ENCODE results near the gene MAMSTR.
"Not testable (repeated sequence)": the region's sequence is repeated elsewhere in the genome, so short reads cannot be mapped to it uniquely, and the experiment has no call there.

MAMSTR gene

DNA sequence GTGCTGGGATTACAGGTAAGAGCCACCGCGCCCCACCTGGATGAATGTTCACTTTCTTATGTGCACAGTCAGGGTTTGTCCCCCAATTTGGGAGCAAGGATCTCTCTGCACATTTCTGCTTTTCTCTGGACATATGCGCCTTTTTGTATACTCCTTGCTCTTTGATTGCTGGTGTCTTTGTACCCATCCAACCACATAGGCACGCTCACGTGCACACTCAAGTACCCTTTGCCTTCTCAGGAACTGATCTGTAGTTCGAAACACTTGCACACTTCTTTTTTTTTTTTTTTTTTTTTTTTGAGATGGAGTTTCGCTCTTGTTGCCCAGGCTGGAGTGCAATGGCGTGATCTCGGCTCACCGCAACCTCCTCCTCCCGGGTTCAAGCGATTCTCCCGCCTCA, 1.4 kb downstream of the MAMSTR start:
- DNase-seq (ENCODE audit: low spot score); H3K36me3 Mint-ChIP-seq (ENCODE audit: low read depth); H3K27me3 Mint-ChIP-seq (ENCODE audit: low read depth); H3K4me3 Mint-ChIP-seq; H3K27ac Mint-ChIP-seq; H3K9me3 Mint-ChIP-seq; H3K4me1 Mint-ChIP-seq (ENCODE audit: low read depth): not testable (repeated sequence)

DNA sequence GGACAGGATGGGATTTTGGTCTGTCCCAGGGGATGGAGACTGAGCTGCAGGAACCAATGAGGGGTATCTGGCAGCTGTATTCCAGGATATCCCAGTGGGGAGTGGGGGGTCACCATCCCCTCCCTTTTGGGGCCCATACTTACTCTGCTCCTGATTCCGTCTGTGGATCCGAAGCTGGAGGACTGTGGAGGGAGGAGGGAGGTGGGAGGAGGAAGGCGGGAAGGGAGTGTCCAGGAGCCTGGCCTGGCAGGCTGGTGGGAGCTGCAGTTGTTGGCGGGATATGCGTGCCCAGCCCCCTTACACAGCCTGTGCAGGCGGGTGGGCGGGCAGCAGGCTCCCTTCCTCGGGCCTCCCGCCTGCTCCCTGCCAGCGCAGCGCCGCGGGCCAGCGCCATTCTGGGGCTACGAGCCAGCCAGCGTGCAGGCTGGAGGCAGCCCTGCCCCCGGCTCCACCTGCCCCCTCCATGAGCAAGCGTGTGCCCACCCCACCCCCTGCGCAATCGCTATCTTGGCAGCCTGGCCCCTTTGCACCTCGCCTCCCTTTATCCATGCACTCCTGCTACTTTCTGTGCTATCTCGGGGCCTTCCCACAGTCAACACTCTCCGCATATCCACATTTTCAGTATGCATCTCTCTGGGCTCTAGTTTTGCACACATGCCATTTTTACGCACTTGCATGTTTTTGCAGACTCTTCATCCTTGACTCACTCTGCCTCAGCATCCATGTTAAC, 2.8 kb downstream of the MAMSTR start:
- Mint-ChIP-seq H3K4me3 (peak overlapping the region; percentile 13), H3K36me3 (ENCODE audit: low read depth) (no peaks in the 10 kb centered on the region), H3K9me3 (no peaks in the 10 kb centered on the region), H3K27ac (no peak overlapping the region), H3K4me1 (ENCODE audit: low read depth) (peaks cover 8% of the 10 kb centered on the region), H3K27me3 (ENCODE audit: low read depth) (no peaks in the 10 kb centered on the region)
- DNase-seq (ENCODE audit: low spot score): no peak

DNA sequence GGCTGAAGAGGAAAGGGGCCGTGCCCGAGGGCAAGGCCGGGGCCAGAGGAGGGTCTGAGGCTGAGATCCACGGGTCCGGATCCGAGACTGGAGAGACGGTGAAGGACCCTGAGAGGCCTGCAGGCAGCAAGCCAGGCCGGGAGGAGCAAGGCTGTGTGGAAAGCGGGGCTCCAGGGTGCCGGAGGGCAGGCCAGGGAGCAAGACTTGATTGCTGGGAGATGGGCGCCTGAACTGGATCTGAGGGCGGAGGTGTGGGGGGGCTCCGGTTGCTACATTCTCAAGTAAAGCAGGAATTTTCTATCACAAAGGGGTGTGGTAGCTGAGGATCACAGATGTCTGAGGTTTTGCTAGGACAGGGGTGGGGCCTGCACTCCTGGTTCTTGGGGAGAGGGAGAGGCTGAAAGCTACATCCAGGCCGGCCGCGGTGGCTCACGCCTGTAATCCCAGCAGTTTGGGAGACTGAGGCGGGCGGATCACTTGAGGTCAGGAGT, 3.8 kb downstream of the MAMSTR start:
- Mint-ChIP-seq H3K4me3 (peak overlapping the region; percentile 36), H3K27ac (no peak overlapping the region)

DNA sequence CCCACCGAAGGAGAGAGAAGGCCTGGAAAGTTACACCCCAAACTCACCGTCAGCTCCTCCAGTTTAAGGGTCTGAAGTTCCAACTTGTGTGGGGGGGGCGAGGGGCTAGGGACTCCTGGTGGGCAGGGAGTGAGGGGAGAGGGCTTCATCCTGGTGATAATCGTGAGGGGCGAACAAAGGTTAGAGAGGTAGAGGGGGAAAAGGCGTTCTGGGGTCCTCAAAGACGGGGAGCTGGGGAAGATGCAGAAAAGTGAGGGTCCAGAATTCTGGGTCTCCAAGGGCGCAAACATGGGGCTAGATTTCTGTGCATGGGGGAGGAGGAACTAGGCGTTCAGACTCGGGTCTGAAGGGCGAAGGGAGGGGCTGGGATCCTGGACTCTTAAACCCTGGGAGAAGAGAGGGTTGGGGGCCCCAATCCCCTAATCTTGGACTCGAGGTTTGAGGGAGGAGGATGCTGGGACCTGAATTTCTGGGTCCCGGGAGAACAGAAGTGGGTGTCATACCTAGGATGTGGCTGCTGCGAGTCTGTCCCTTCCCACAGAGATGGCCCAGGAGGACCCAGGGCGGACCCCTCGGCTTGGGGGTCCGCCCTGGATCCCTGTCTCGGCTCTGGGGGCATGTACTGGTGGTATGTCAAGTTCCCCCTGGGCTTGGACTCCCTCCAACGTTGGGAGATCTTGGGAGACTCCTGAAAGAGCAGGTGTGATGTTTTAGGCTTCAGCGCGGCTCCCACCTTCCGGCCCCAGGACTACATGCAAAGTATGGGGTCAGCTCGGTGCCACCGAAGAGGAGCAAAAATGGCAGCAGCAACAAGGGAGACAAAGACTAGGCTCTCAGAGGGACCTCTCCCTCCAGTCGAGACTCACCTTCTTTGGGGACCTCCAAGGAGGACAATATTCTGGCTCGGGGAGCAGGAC, 4.5 kb downstream of the MAMSTR start:
- no peak for DNase-seq (ENCODE audit: low spot score)
- H3K4me3 Mint-ChIP-seq: peak overlapping the region; percentile 78
- H3K27ac Mint-ChIP-seq: peak overlapping the region; percentile 80
- no peaks in the 10 kb centered on the region for H3K27me3 Mint-ChIP-seq (ENCODE audit: low read depth)
- H3K36me3 Mint-ChIP-seq (ENCODE audit: low read depth): no peaks in the 10 kb centered on the region
- peaks cover 7% of the 10 kb centered on the region for H3K4me1 Mint-ChIP-seq (ENCODE audit: low read depth)
- no peaks in the 10 kb centered on the region for H3K9me3 Mint-ChIP-seq

More for the DNA sequence above, 3.8 kb downstream of the MAMSTR start:
- Mint-ChIP-seq H3K27me3 (ENCODE audit: low read depth) (no peaks in the 10 kb centered on the region), H3K36me3 (ENCODE audit: low read depth) (no peaks in the 10 kb centered on the region), H3K4me1 (ENCODE audit: low read depth) (peaks cover 7% of the 10 kb centered on the region), H3K9me3 (no peaks in the 10 kb centered on the region)
- DNase-seq (ENCODE audit: low spot score): no peak

DNA sequence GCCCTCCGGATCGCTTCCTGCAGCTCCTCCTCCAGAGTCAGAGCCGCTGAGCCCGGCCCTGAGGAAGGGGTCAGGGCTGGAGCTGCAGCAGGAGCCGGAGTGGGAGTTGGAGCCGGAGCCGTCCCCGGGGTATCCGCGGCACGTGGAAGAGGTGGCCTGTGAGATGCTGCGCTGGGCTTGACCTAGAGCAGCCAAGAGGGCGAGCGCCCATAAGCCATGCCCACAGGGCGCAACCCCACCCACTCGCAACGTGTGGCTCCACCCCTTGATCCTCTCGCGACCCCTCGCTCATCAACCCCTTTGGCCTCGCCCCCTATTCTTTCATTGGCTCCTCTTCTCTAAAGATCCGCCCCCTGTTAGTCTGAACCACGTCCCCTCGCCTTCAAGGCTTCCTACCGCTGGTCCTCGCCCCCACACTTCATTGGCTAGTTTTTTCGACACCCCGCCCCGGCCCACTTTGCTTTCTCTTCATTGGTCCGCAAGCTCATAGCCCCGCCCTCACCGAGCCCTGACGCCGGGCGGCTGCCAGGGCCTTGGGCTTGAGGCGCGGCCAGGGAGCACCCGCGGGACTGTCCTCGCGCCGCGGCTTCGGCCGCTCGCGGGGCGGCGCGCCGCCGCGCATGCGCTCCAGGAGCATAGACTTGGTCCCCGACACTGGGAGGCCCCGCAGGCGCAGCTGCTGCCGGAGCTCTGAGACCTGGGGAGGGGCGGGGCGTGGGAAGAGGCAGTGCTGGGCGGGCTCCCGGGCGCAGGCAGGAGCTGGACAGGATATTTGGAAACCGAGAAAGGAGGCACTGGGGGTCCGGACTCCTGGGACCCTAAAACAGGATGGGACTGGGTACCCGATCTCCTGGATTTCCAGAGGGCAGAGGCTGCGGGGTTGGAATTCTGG, 5.4 kb downstream of the MAMSTR start:
- DNase-seq (ENCODE audit: low spot score): peak; percentile 99
- Mint-ChIP-seq H3K27ac (peak overlapping the region; percentile 80), H3K36me3 (ENCODE audit: low read depth) (no peaks in the 10 kb centered on the region), H3K4me3 (peak overlapping the region; percentile 78), H3K4me1 (ENCODE audit: low read depth) (peaks cover 7% of the 10 kb centered on the region), H3K27me3 (ENCODE audit: low read depth) (no peaks in the 10 kb centered on the region), H3K9me3 (no peaks in the 10 kb centered on the region)

DNA sequence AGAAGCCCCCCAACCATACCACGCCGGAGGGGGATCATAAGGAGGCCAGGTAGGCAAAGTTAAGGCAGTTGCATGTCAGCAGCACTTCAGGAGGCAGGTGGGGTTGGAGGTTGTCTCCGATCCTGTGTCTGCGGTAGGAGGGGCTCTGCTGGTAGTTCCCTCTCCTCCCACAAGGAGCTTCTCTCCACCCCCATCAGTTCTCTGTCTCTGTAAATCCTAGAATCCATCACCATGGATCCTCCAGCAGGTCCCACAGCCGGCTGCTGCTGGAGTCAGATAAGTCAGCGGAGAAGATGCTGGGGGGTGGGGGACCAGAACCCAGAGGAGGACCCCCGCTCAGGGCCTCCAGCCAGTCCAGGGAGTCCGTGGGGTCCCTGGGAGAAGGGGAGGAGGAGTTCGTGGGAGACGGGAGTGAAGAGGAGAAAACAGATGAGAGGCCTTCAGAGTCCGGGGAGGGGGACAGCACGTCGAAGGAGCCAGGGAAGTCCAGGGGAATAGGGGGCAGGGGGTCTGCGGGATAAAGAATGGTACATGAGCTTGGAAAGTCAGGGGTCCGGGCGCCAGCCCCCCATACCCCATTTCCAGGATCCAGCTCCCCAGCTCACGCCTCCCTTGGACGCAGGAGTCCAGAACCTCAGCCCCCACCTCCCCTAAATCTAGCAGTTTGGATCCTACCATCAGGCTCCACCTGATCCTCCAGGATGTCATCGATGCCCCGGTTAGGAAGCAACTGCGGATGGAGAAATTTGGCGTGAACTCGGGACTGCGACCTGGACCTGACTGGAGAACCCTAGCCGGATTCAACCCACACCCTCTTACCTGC, 6.3 kb downstream of the MAMSTR start:
- Mint-ChIP-seq H3K36me3 (ENCODE audit: low read depth) (no peaks in the 10 kb centered on the region), H3K4me1 (ENCODE audit: low read depth) (peaks cover 7% of the 10 kb centered on the region), H3K27ac (peak overlapping the region; percentile 41), H3K4me3 (peak overlapping the region; percentile 78), H3K27me3 (ENCODE audit: low read depth) (no peaks in the 10 kb centered on the region), H3K9me3 (no peaks in the 10 kb centered on the region)
- no peak for DNase-seq (ENCODE audit: low spot score)

DNA sequence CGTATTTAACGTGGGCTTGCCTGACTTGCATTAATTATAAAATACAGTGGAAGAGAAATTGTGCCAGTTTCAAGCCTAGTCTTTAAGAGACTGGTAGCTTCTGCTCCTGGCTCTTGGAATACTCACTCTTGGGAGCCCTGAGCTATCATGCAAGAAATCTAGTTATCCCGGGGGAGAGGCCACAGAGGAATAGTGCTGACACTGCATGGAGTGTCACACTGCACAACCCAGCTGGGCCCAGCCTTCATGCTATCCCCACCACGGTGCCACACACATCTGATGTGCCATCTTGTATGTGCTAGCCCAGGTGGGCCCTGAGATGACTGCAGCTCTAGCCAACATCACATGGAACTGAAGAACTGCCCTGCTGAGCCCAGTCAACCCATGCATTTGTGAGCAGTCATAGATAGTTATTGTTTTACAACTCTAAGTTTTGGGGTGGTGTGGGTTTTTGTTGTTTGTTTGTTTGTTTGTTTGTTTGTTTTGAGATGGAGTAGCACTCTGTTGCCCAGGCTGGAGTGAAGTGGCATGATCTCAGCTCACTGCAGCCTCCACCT, 8.3 kb downstream of the MAMSTR start:
- Mint-ChIP-seq H3K27me3 (ENCODE audit: low read depth) (no peaks in the 10 kb centered on the region), H3K27ac (no peak overlapping the region), H3K9me3 (no peaks in the 10 kb centered on the region), H3K4me1 (ENCODE audit: low read depth) (peaks cover 7% of the 10 kb centered on the region), H3K36me3 (ENCODE audit: low read depth) (no peaks in the 10 kb centered on the region), H3K4me3 (no peak overlapping the region)
- DNase-seq (ENCODE audit: low spot score): no peak

DNA sequence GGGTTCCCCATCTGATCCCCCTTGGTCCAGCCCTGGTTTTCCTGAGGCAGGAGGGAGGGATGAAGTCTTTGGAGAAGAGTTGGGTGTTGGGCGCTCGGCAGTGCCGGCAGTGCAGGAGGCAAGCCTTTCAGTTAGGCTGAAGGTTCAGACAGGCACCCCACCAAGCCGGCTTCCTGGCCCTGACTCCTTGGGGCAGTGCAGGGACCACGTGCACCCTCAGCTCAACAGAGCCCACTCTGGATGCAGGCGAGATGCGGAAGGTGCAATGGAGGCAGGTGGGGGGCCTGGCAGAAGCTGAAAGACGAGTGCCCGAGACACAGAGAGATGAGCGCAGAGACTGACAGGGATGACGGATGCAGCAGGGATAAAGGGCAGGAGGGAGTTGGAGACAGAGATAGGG, 11.1 kb downstream of the MAMSTR start:
- no peak for DNase-seq (ENCODE audit: low spot score)
- Mint-ChIP-seq H3K9me3 (no peaks in the 10 kb centered on the region), H3K27me3 (ENCODE audit: low read depth) (no peaks in the 10 kb centered on the region), H3K4me1 (ENCODE audit: low read depth) (peaks cover 3% of the 10 kb centered on the region), H3K36me3 (ENCODE audit: low read depth) (peaks cover 2% of the 10 kb centered on the region), H3K4me3 (no peak overlapping the region), H3K27ac (no peak overlapping the region)

DNA sequence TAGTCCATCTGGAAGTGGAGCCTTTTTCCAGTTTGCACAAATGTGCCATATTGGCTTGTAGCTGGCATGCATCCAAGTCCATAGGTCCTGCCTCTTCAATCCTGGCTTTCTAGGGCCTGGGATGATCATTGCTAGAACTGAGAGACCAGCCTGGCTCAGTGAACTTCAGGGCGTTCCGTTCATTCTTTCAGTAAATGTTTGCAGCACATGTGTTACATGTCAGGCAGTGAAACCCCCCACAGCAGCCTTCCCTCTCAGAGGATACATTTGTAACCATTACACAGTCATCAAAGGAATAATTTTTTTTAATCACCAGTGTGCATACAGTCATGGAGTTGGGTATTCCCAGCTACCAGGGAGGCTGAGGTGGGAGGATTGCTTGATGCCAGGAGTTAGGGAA, 14.1 kb downstream of the MAMSTR start:
- Mint-ChIP-seq H3K27ac (no peak overlapping the region), H3K4me1 (ENCODE audit: low read depth) (no peaks in the 10 kb centered on the region), H3K4me3 (no peak overlapping the region), H3K27me3 (ENCODE audit: low read depth) (no peaks in the 10 kb centered on the region), H3K36me3 (ENCODE audit: low read depth) (peaks cover 2% of the 10 kb centered on the region), H3K9me3 (no peaks in the 10 kb centered on the region)
- no peak for DNase-seq (ENCODE audit: low spot score)

DNA sequence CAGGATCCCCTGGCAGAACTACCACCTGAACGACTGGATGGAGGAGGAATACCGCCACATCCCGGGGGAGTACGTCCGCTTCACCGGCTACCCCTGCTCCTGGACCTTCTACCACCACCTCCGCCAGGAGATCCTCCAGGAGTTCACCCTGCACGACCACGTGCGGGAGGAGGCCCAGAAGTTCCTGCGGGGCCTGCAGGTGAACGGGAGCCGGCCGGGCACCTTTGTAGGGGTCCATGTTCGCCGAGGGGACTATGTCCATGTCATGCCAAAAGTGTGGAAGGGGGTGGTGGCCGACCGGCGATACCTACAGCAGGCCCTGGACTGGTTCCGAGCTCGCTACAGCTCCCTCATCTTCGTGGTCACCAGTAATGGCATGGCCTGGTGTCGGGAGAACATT, 16.2 kb downstream of the MAMSTR start:
- peaks cover 2% of the 10 kb centered on the region for H3K36me3 Mint-ChIP-seq (ENCODE audit: low read depth)
- no peak for DNase-seq (ENCODE audit: low spot score)
- H3K27me3 Mint-ChIP-seq (ENCODE audit: low read depth): no peaks in the 10 kb centered on the region
- no peak overlapping the region for H3K4me3 Mint-ChIP-seq
- H3K4me1 Mint-ChIP-seq (ENCODE audit: low read depth): no peaks in the 10 kb centered on the region
- no peaks in the 10 kb centered on the region for H3K9me3 Mint-ChIP-seq
- no peak overlapping the region for H3K27ac Mint-ChIP-seq

DNA sequence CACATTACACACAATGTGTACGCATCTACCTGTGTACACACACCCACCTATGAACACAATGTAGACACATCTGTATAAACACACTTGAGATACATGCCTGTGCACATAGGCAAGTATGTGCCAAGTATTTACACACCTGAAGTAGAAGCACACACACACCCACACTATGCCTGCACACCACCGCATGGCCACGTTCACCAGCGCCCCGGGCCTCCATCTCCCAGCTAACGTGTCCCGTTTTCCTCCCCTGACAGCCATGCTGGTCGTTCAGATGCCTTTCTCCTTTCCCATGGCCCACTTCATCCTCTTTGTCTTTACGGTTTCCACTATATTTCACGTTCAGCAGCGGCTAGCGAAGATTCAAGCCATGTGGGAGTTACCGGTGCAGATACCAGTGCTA, 16.8 kb downstream of the MAMSTR start:
- DNase-seq (ENCODE audit: low spot score): no peak
- no peaks in the 10 kb centered on the region for H3K4me1 Mint-ChIP-seq (ENCODE audit: low read depth)
- no peak overlapping the region for H3K4me3 Mint-ChIP-seq
- H3K27ac Mint-ChIP-seq: no peak overlapping the region
- no peaks in the 10 kb centered on the region for H3K9me3 Mint-ChIP-seq
- H3K36me3 Mint-ChIP-seq (ENCODE audit: low read depth): peaks cover 2% of the 10 kb centered on the region
- H3K27me3 Mint-ChIP-seq (ENCODE audit: low read depth): peaks cover 4% of the 10 kb centered on the region

DNA sequence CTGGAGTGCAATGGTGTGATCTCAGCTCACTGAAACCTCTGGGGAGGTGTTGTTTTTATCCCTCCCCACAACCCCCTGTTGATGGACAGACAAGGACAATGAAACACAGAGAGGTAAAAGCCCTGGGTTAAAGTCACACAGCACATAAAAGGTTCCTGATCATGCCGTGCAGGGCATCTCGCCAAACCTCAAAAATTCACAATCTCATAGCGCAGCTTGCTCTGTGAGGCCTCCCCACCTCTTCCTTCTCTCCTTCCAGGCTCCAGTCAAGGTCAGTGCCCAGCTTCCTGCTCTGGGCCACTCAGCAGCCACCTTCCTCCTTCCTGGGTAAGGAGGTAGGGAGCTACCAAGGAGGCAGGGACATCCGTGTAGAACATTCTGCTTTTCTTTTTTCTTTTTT, 21.5 kb downstream of the MAMSTR start:
- no peak overlapping the region for H3K27ac Mint-ChIP-seq
- peaks cover 7% of the 10 kb centered on the region for H3K4me1 Mint-ChIP-seq (ENCODE audit: low read depth)
- no peak for DNase-seq (ENCODE audit: low spot score)

More for the DNA sequence above, 21.5 kb downstream of the MAMSTR start:
- Mint-ChIP-seq H3K9me3 (no peaks in the 10 kb centered on the region), H3K4me3 (no peak overlapping the region), H3K27me3 (ENCODE audit: low read depth) (peaks cover 15% of the 10 kb centered on the region), H3K36me3 (ENCODE audit: low read depth) (no peaks in the 10 kb centered on the region)
